Hematopoietic multipotent progenitor cell treated with erythropoietin and hydrocortisone succinate and interleukin-3 and kit ligand, for 17 days (in vitro differentiated cells): ENCODE results near the gene LINGO1.

Experiments
- DNase-seq: peaks from one replicate; pipeline ENCODE4 v3.0.0-alpha.2; 2015; ENCODE audit warnings: low spot score

LINGO1 gene

DNA sequence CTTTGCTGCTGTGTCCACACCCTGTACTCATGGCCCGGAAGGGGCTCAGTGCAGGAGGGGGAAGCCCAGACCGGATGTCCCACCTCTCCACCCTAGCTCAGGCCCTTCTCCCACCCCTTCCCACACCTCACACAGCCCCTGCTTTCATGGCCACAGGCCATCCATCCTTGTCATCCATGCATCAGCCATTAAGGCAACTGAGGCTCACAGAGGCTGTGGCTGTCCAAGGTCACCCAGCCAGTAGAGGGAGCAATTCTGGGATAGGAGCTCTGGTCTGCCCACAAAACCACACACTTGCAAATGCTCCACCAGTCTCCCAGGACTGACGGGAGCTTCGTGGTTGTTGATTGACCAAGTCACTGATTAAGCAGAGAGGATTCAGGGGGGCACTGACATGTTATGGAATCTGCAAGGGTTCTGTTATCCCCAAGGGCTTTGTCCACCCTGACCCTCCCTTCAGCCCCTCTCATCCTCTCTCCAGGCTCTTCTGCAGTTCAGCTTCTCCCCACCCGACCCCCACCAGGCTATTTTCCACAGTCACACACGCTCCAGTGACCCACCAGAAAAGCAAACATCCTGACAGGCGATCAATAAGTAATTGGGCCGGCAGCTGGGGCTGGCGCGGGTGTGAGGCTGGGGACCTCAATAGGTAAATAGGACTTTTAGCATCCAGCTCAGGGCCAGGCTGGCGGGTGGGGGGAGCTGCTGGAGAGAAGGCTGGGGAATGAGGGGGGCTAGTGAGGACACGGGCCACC is 15.1 kb downstream of the LINGO1 start:
- no peak for DNase-seq

DNA sequence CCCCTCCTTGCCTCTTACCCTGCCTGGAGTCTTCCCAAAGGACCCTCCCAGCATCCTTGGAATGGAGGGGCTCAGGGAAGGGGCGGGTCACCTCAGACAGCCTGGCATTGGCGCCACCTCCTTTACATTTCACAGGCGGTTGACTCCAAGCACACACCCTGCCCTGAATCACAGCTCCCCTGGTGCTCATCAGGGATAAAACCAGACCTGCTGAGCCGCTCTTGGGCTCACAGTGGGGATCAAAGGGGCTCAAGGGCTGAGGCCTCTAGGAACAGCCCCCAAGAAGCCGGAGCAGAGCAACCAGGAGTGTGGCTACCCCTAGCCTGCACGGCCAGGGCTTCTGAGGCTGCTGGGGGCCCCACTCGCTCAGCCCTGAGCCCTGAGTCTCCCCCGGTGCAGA is 16.6 kb downstream of the LINGO1 start:
- no peak for DNase-seq

DNA sequence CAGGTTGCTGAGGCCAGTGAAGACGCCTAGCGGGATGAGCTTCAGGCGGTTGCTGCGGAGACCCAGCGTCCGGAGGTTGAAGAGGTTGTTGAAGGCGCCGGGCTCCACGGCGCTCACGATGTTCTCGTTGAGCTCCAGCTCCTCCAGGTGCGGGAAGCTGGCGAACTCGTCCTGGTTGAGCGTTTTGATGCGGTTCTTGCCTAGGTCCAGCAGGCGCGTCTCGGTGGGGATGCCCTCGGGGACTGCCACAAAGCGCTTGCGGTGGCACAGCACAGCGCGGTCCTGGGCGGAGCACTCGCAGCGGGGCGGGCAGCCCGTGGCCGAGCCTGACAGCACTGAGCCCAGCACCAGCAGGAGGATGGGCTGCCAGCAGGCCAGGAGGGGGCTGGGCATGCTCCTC is 17.2 kb downstream of the LINGO1 start:
- no peak for DNase-seq

DNA sequence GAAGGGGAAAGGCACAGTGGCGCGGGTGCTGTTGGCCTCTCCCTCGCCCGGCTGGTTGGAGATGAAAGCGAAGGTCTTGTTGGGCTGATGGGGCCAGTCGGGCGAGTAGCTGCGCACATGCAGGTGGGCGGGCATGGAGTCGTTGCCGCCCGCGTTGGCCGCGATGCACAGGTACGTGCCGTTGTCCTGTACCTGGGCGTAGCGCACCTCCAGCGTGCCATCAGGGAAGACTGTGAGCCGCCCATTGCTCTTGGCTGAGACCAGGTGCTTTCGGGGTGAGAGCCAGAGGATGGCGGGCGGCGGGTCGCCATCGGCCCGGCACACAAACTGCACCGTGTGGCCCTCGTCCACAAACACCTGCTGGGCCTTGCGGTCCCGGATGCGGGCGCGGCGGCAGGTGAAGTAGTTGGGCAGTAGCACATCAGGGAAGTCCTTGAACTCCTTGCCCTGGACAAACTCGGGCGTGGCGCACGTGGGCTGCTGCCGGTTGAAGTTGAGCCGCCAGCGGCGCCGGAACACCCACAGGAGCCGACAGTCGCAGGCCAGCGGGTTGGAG is 18.4 kb downstream of the LINGO1 start:
- no peak for DNase-seq

DNA sequence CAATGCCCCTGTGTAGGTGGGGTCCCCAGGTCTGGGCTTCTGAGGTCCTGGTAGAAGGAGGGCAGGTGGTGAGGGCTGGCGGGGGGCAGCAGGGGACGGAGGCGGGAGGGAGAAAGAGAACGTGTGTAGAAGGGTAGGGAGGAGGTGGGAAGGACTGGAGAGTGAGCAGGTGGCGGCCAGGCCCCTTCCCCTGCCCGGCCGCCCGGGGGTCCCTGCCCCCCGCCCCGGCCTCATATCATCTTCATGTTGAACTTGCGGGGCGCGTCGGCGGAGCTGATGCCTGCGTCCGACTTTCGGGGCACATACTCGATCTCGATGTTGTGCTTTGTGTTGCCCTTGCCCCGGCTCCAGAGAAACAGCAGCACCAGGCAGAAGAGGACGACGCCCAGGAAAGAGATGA is 18.9 kb downstream of the LINGO1 start:
- DNase-seq: no peak

DNA sequence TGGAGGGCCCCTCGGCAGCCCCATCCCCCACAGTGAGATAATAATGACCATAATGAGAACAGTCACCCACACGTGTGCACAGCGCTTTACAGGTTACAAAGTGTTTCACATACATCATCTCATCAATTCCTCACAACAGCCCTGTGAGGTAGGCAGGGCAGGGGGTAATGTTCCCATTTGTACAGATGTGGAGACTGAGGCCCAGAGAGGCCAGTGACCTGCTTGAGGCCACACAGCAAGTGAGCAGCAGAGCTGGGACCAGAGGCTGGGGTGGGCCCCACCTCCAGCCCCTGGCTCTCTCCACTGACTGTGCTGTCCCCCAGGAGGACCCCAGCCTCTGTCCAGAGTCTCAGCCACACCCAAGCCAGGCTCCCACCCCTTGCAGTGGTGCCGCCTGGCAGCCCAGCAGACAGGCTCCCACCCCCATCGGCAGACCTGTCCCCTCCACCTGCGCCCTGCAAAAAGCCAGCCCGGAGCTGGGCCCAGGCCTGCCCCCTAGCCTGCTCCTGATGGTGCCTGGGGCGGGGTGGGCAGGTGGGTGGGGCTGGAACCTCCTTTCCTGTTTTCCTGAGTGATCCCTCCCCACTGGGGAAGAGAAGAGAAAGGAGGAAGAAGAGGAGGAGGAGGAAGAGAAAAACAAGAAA is 19.6 kb downstream of the LINGO1 start:
- no peak for DNase-seq

DNA sequence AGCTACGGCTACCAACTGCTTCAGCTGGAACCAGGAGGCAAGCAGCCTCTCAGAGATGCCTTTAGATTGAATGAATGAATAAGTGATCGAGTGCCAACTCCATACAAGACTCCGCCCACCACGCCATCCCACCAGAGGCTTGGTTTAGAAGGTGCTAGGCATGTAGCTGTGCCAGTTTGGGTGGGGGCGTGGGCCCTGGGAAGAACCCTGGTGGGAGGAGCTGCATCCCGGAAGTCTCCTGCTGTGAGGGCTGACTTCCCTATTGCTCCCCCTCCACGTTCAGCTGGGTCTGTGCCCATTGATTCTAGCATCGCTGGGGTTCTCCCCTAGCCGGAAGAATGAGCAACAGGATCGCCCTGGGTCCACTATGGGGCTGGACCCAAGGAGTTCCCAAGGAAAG is 20.9 kb downstream of the LINGO1 start:
- DNase-seq: no peak

DNA sequence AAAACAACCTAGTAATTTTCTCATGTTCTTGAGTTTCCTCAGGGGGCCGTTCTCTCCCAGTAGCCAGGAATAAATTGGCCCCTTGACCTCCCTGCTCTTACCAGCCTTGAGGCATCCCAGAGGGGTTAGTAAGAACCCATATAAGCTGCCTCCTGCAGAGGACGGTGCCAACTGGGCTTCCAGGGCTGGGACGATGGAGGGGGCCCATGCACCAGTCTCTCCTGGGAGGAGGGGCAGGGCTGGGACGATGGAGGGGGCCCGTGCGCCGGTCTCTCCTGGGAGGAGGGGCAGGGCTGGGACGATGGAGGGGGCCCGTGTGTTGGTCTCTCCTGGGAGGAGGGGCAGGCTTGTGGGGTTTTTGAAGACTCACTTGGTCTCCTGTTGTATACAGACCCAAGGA is 22.0 kb downstream of the LINGO1 start:
- DNase-seq: no peak

DNA sequence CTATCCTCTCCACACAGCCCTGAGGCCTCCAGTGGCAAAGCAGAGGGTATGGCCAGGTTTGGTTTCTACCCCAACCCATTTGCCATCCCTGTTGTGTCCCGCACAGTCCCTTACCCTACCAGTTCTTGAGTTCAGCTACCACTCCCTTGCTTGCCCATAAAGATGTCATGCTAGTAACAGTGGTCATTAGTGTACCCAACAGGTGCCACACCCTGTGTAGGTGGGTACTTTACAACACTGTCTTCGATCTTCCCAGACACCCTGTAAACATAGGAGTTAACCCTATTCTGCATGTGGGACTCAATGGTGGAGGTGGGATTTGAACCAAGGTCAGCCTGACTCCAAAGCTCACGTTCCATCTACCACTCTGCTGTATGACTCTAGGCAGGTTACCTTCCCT is 23.2 kb downstream of the LINGO1 start:
- no peak for DNase-seq

DNA sequence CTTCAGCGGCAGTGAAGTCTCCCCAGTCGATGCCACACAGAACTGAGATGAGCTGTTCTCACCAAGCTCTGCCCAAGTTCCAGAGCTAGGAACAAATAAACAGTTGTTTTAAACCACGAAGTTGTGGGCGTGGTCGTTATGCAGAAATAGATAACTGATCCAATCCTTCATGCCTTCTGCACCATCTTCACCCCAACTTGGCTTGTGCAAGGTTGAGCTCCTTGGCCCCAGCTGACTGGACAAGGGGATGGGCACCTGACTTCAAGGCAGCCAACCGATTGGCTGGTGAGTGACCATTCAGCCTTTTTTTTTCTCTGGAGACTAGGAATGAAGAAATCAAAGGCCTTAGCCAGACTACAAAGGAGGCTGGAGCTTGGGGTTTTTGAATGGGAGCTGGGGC is 23.9 kb downstream of the LINGO1 start:
- DNase-seq: no peak

DNA sequence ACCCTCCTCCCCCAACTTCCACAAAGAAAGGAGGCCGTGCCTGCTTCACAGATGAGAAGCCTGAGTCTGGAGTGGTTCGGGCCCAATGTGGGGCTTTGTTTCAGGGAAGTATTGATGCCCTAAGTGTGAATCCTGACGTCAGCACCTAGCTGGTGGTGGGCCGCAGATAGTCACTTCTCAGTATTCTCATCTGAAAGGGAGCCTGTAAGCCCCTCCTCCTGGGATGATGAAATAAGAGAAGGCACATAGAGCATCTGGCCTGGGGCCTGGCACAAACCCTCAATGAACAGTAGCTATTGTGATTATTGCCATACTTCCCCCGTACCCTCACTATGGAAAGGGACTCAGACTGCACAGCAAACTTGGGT is 24.8 kb downstream of the LINGO1 start:
- DNase-seq: no peak

DNA sequence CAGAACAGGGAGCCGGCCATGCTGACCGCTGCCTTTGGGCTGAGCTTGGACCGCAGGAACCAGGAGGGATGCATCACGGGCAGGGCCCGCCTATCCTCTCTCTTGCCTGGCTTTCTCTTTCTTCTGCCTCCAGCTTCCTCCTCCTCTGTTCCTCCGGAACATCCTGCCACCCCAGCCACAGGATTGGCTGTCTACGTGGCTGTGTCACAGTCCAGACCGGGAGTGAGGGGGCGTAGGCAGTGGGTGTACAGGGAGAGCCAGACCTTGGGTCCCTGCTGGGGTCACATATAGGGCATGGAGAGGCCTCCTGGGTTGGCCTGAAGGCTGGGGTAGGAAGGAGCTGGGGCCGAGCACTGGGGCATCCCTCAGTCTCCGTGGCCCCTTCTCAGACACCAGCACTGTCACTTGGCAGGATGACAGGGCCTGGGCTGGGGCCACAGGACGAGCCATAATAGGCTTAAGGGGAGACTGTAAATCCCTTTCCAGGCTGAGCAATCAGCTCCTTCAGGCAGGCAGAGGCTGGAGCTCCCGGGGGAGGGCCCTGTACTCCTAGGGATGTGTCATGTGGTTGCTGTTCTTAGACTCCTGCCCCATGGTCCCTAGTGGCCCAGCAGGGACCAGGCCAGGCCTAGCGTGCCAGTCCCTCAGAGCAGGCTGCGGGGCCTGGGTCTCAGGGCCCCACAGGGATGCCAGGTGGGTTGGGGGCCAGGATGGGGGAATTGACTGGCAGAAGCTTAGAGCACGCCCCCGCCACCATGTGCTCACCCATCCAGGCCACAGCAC is 25.4 kb downstream of the LINGO1 start:
- no peak for DNase-seq

DNA sequence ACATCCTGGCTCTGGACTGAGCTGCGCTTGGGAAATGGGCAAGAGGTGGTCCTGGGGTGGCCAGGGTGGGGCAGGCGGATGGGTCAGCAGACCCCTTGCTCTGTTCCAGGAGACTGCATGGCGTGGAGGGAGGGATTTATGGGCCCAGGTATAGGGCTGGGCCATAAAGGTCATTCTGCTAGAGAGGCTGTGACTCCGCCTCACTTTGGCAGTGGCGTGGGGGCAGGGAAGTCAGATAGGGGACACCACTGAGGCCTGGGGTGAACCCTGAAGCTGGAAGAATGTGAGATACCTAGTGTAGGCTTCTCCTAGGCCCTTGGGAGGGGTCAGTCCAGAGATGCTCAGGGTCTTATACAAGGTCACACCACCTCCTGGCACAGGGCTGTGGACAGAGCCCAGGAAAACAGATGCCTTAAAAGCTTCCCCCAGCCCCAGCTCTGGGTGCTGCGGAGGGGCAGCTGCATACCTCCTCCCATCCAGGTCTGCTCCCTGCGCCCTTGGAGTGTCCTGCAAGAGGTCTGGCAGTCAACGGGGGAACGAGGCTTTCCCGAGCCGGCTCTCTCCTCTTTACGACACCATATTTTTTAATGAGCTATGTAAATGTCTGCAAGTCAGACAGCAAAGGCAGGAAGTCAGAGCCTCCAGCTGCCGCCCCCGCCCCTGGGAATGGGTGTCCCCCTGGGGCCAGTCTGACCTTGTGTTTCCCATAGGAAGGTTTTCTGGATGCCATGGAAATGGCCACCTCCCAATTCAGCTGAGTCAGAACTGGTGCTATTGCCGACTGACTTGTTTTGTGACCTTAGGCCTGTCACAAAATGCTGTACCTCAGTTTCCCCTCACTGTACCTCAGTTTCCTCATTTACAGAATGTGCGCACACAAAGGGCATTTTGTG is 26.3 kb downstream of the LINGO1 start:
- no peak for DNase-seq

DNA sequence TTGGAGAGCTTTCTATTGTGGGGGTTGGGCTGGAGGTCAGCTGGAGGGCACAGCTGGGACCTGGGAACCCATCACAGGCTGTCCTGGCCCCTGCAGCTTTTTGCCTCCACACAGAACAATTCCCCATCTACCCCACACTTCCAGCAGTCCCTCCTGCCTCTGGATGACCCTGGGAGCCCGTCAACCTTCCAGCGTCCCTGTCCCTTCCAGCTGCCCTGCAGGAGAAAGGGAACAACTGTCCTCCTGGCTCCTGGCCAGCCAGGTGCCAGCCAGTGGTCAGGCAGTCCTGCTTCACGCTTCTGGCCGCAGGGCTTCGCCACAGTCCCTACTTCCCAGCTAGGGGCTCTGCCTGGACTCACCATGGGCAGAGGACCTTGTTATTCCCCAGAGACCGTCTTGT is 27.2 kb downstream of the LINGO1 start:
- no peak for DNase-seq

DNA sequence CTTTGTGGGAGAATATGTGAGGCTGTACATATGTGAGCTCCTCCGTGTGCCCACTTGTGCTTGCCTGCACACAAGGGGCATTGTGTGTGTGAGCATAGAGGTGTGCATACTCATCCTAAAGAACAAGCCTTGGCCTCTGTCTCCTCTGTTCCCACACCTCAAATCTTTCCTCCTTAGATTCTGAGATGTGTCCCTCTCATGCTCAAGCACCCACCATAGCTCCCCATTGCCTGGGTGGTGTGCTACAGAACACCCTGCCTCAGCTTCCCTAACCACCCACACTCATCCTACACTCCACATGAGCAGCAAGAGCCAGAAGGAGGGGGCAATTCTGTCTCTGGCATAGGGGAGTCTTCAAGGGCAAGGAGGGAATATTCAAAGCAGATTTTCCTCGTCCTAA is 27.7 kb downstream of the LINGO1 start:
- DNase-seq: no peak

DNA sequence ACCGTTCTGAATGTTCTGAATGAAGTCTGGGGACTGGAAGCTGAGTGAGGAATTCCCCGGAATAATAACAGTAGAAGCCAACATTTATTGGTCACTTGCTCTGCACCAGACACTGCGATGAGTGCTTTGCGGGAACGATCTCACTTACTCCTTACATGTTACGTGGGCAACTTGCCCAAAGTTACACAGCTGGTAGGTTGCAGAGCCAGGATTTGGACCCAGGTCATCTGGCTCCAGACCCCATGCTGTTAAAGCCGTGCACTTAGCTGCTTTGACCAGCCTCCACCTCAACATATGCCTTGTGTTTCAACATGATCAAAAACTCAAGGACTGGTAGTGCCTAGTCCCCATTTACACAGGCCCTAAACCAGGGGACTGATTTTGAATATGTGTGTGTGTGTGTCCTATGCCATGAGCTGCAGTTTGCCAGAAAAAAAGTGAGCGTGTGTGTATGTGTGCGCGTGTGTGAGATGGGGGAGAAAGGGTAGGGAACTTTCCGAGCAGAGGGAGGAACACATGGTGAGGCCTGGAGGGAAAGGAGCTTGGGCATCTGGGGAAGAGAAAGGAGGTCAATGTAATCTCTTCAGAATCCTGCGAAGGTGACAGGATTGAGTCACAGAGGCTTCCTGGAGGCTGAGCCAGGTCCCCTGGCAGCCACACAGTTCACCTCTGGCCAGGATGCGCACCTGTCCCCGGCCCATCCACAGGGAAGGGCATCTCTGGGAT is 28.9 kb downstream of the LINGO1 start:
- no peak for DNase-seq

DNA sequence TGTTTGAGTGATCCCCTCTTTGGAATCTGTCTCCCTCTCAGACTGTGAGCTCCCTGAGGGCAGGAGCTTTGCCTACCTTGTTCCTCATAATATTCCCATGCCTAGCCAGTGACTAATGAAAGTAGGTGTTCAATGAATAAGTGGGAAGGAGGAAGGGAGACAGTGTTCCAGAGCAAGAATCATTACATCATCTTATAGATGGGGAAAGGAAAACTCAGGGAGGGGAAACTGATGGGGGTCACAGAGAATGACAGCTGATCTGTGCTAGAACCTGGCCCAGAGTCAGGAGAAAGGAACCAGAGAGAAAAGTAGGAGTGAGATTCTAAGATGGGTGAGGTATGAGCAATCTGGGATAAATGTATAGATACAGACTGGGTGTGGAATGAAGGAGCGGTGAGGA is 29.9 kb downstream of the LINGO1 start:
- no peak for DNase-seq

DNA sequence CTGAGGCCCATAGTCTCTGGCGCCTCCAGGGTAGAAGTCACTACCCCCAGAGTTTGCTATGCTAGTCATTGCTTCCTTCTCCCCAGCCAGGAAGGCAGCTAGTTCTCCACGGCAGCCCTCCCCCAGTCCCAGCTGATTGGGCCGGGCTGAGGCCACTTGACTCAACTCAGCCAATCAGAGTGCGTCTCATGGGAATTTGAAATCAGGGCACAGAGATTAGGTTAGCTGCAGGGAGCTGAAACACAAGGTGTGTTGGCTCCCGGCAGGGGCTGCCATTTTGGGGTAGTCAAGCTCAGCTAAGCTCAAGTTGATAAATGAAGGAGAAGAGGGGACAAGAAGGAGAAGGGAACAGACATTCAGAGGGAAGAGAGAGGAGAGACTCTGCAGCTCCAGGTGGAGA is 32.8 kb downstream of the LINGO1 start:
- DNase-seq: no peak

DNA sequence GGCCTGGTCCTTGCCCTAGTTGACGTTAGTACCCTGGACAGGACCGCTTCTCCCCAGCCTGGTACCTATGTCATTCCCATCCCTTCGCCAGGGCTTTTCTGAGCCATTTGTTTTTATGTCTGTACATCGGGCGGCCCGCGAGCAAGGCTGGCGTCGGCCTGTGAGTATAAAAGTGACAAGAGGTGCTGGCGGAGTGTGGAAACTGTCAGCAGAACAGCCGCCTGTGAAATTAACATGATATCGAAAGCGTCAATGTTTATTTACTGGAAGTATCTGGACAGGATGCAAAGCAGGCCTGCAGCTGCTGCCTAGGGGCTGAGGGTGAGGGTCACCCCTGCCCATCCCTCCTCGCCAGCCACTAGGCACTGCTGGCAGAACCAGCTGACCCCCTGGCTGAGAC is 33.4 kb downstream of the LINGO1 start:
- no peak for DNase-seq

DNA sequence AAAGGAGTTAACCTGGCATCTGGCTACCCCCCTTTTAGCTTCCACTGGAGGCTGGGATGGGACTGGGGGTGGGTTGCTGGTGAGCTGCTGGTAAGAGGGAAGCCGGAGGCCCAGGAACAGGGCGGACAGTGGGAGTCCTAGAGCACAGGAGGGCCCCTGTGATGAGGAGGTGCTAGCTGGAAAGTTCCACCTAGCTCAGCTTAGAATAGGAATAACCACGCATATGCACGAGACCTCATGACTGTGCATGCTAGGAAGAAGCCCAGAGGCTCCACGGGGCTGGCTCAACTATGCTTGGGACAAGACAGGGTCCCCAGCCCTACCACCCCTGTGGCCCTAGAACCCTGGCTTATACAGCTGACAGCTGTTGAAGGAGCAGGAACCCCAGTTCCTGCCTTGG is 34.1 kb downstream of the LINGO1 start:
- no peak for DNase-seq

DNA sequence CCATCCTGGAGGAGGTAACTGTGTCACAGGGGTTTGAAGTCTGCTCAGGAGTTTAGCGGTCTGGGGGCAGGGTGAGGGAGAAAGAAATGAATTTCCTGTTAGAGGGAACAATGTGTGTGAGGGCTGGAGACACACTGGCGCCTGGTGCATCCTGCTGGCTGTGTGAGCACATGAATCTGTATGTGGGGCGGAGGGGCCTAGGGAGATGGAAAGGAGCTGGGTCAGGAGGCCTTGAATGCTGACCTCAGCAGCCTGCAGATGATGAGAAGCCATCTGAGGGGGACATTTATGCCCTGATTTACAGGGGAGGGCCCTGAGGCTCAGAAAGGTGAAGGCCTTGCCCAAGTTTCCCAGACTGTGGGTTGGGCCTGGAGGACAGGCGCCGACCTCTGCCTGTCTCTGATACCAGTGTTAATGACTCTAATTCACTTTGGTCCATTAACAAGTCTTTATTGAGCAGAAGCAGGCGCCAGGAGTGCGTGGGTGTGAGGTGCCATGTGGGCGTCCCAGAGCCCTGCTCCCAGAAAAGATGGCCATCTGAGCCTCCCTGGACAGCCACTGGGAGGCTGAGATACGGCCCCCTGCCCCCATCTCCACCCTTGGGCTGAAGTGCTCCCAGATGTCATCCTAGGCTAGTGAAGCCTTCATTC is 34.8 kb downstream of the LINGO1 start:
- no peak for DNase-seq
